ENCODE data around the gene RFFL.
"Not testable (repeated sequence)": the region's sequence is repeated elsewhere in the genome, so short reads cannot be mapped to it uniquely, and the experiment has no call there.

RFFL gene

DNA sequence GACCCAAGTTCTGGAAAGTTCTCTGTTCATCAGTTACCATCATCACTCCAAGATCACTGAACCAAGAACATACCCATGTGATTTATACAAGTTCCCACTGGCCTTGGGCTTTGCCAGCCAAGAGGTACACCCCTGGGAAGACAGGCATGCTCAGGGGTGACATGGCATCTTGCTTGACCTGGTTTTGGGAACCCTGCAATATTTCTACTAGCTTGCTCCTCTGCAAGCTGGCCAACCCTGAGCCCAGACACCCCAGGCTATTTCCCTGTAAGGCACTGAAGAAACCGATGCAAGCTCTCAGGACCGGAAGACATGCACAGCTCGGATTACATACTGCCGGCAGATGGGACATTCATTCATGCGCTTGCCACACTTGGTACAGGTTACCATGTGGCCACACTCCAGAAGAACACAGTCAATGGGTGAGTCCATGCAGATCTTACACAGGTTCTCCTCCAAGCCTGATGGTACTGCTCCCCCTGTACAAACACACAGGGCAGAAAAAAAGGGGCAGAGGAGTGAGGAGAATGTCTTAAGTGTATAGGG is 51.8 kb downstream of the RFFL start:
- Histone ChIP-seq H3K4me3 (ENCODE audit: low read length) (no peak overlapping the region), H3K4me1 (ENCODE audit: control insufficient read depth, insufficient read depth, low read length) (0 out of 2 replicates have a peak, but pooled peaks cover 1% of the 10 kb centered on the region), H3K27me3 (ENCODE audit: control insufficient read depth, insufficient read depth, low read length) (no peaks in the 10 kb centered on the region), H3K9me3 (ENCODE audit: control insufficient read depth, insufficient read depth, low read length) (no peaks in the 10 kb centered on the region), H3K36me3 (ENCODE audit: control insufficient read depth, insufficient read depth, low read length) (peaks cover 2% of the 10 kb centered on the region; the same call in 1 of the 2 replicates), H3K27ac (ENCODE audit: low read length) (no peak overlapping the region)
- DNase-seq (ENCODE audit: low read depth, low spot score), result no peak
- WGBS (ENCODE audit: insufficient coverage, insufficient read length), result no CpG with 5 or more reads among the region's 5 CpGs

GRCh38 chr17:35010093-35010492 is 53.4 kb downstream of the RFFL start:
- Histone ChIP-seq H3K9me3 (ENCODE audit: control insufficient read depth, insufficient read depth, low read length) (no peaks in the 10 kb centered on the region), H3K27ac (ENCODE audit: low read length) (no peak overlapping the region), H3K4me1 (ENCODE audit: control insufficient read depth, insufficient read depth, low read length) (0 out of 2 replicates have a peak, but pooled peaks cover 1% of the 10 kb centered on the region), H3K27me3 (ENCODE audit: control insufficient read depth, insufficient read depth, low read length) (no peaks in the 10 kb centered on the region), H3K4me3 (ENCODE audit: low read length) (no peak overlapping the region), H3K36me3 (ENCODE audit: control insufficient read depth, insufficient read depth, low read length) (0 out of 2 replicates have a peak, but pooled peaks cover 2% of the 10 kb centered on the region)
- DNase-seq (ENCODE audit: low read depth, low spot score), result no peak
- WGBS (ENCODE audit: insufficient coverage, insufficient read length), result no CpG with 5 or more reads among the region's 3 CpGs

- H3K9me3 ChIP-seq (ENCODE audit: control insufficient read depth, insufficient read depth, low read length), result no peaks in the 10 kb centered on the region
- H3K27me3 ChIP-seq (ENCODE audit: control insufficient read depth, insufficient read depth, low read length), result no peaks in the 10 kb centered on the region
- DNase-seq (ENCODE audit: low read depth, low spot score), result no peak
- H3K27ac ChIP-seq (ENCODE audit: low read length), result no peak overlapping the region
- no CpG with 5 or more reads among the region's 1 CpG for WGBS (ENCODE audit: insufficient coverage, insufficient read length)
- peaks cover 20% of the 10 kb centered on the region for H3K36me3 ChIP-seq (ENCODE audit: control insufficient read depth, insufficient read depth, low read length)
- H3K4me3 ChIP-seq (ENCODE audit: low read length), result no peak overlapping the region
- 0 out of 2 replicates have a peak, but pooled peaks cover 1% of the 10 kb centered on the region for H3K4me1 ChIP-seq (ENCODE audit: control insufficient read depth, insufficient read depth, low read length)
Measured at GRCh38 chr17:35006961-35007360, 56.5 kb downstream of the RFFL start.

- 0 out of 2 replicates have a peak, but pooled peaks cover 1% of the 10 kb centered on the region for H3K4me1 ChIP-seq (ENCODE audit: control insufficient read depth, insufficient read depth, low read length)
- WGBS (ENCODE audit: insufficient coverage, insufficient read length), result no CpG with 5 or more reads among the region's 4 CpGs
- H3K27ac ChIP-seq (ENCODE audit: low read length), result no peak overlapping the region
- no peak for DNase-seq (ENCODE audit: low read depth, low spot score)
- H3K4me3 ChIP-seq (ENCODE audit: low read length), result no peak overlapping the region
- H3K9me3 ChIP-seq (ENCODE audit: control insufficient read depth, insufficient read depth, low read length), result no peaks in the 10 kb centered on the region
- H3K27me3 ChIP-seq (ENCODE audit: control insufficient read depth, insufficient read depth, low read length), result no peaks in the 10 kb centered on the region
- peaks cover 26% of the 10 kb centered on the region for H3K36me3 ChIP-seq (ENCODE audit: control insufficient read depth, insufficient read depth, low read length)
Measured at GRCh38 chr17:35006345-35006744, 57.2 kb downstream of the RFFL start.

DNA sequence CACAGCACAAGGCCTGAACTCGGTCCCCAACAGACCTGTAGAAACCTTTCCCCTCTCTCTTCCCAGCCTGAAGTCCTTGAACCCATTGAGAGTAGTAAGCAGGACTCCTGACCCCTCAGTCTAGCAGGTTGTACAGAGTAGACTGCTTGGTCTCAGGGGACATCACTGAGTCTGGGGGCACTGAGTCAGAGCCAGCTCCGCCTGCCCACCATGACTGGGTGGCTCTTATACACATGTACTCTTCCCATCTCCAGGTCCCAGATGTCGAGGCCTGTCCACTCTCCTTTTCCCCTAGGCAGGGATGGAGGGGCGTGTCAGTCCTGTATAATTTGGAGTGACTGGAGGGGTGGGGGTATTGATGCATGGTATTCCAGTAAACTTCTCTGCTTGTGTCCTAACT is 59.7 kb downstream of the RFFL start:
- Histone ChIP-seq H3K4me1 (ENCODE audit: control insufficient read depth, insufficient read depth, low read length) (no peaks in the 10 kb centered on the region), H3K9me3 (ENCODE audit: control insufficient read depth, insufficient read depth, low read length) (no peaks in the 10 kb centered on the region), H3K27ac (ENCODE audit: low read length) (no peak overlapping the region), H3K27me3 (ENCODE audit: control insufficient read depth, insufficient read depth, low read length) (no peaks in the 10 kb centered on the region), H3K36me3 (ENCODE audit: control insufficient read depth, insufficient read depth, low read length) (peaks cover 39% of the 10 kb centered on the region), H3K4me3 (ENCODE audit: low read length) (no peak overlapping the region)
- no peak for DNase-seq (ENCODE audit: low read depth, low spot score)
- WGBS (ENCODE audit: insufficient coverage, insufficient read length), result no CpG with 5 or more reads among the region's 4 CpGs

DNA sequence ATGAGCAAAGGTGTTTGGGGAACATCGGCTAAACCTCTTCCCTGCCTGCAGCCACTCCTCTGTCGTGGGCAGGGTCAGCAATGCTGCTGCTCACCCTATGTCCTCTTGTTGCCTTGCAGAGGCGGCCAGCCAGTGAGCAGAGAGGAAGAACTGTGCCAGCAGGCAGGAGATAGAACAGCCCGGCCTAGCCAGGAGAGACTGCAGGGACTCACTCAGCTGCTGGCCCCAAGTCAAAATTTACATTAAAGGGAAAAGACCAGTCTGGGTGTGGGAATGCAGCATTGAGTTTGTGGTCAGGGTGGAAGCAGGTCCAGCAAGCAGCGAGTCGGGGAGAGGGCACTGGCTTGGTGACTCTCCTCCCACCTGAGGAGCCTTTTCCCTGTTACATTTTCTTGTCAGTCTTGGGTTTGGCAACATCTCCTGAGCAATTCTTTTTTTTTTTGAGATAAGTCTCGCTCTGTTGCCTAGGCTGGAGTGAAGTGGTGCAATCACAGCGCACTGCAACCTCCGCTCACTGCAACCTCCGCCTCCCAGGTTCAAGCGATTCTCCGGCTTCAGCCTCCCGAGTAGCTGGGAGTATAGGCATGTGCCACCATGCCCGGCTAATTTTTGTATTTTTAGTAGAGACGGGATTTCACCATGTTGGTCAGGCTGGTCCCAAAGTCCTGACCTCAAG is 60.5 kb downstream of the RFFL start:
- Histone ChIP-seq H3K27ac (ENCODE audit: low read length) (no peak overlapping the region), H3K27me3 (ENCODE audit: control insufficient read depth, insufficient read depth, low read length) (no peaks in the 10 kb centered on the region), H3K4me3 (ENCODE audit: low read length) (no peak overlapping the region), H3K9me3 (ENCODE audit: control insufficient read depth, insufficient read depth, low read length) (no peaks in the 10 kb centered on the region), H3K36me3 (ENCODE audit: control insufficient read depth, insufficient read depth, low read length) (peaks cover 44% of the 10 kb centered on the region), H3K4me1 (ENCODE audit: control insufficient read depth, insufficient read depth, low read length) (no peaks in the 10 kb centered on the region)
- WGBS (ENCODE audit: insufficient coverage, insufficient read length), result no CpG with 5 or more reads among the region's 15 CpGs
- DNase-seq (ENCODE audit: low read depth, low spot score), result no peak

DNA sequence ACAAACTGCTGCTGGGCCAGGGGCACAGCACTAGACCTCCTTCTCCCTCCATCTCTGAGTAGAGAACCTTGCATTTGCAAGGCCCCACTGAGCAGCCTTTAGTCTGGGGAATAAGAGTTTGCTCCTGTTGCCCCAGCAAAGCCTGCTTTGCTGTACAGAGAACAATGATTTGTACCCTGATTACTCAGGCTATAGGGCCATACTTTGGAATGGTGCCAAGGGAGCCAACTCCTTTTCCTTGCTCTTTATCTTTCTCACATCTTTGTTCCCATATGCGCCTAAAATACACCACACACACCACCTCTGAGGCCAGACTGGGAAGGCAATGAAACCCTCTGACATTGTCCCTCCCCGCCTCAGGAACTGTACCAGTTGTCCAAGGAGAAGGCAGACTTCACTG is 62.0 kb downstream of the RFFL start:
- peaks cover 42% of the 10 kb centered on the region for H3K36me3 ChIP-seq (ENCODE audit: control insufficient read depth, insufficient read depth, low read length)
- H3K27ac ChIP-seq (ENCODE audit: low read length), result no peak overlapping the region
- no peak overlapping the region for H3K4me3 ChIP-seq (ENCODE audit: low read length)
- no peaks in the 10 kb centered on the region for H3K4me1 ChIP-seq (ENCODE audit: control insufficient read depth, insufficient read depth, low read length)
- H3K27me3 ChIP-seq (ENCODE audit: control insufficient read depth, insufficient read depth, low read length), result no peaks in the 10 kb centered on the region
- DNase-seq (ENCODE audit: low read depth, low spot score), result no peak
- no peaks in the 10 kb centered on the region for H3K9me3 ChIP-seq (ENCODE audit: control insufficient read depth, insufficient read depth, low read length)
- no CpG with 5 or more reads among the region's 2 CpGs for WGBS (ENCODE audit: insufficient coverage, insufficient read length)

GRCh38 chr17:35000965-35001364 is 62.5 kb downstream of the RFFL start:
- not testable (repeated sequence) for H3K9me3 ChIP-seq (ENCODE audit: control insufficient read depth, insufficient read depth, low read length); H3K27me3 ChIP-seq (ENCODE audit: control insufficient read depth, insufficient read depth, low read length); H3K4me3 ChIP-seq (ENCODE audit: low read length); H3K4me1 ChIP-seq (ENCODE audit: control insufficient read depth, insufficient read depth, low read length); H3K27ac ChIP-seq (ENCODE audit: low read length); DNase-seq (ENCODE audit: low read depth, low spot score)
- WGBS (ENCODE audit: insufficient coverage, insufficient read length), result no CpG with 5 or more reads among the region's 14 CpGs
- H3K36me3 ChIP-seq (ENCODE audit: control insufficient read depth, insufficient read depth, low read length), result peaks cover 43% of the 10 kb centered on the region

DNA sequence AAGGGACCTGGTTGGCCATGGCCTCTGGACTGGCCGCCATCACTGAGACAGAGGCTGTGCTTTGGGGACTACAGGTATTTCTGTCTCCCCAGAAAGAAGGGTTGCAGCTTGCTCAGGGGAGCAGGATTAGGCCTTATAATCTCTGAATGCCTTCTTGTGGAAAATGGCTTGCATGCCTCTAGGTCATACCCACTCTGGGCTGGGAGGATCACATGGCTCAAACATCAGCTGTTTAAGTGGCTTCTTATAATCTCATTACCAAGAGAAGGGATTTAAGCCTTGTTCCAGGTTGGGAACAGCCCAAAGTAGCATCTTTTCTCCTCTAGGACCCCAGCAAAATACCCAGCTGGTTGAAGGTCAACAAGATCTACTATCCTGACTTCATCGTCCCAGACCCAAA is 64.1 kb downstream of the RFFL start:
- H3K4me3 ChIP-seq (ENCODE audit: low read length), result no peak overlapping the region
- H3K9me3 ChIP-seq (ENCODE audit: control insufficient read depth, insufficient read depth, low read length), result no peaks in the 10 kb centered on the region
- no peaks in the 10 kb centered on the region for H3K27me3 ChIP-seq (ENCODE audit: control insufficient read depth, insufficient read depth, low read length)
- no CpG with 5 or more reads among the region's 2 CpGs for WGBS (ENCODE audit: insufficient coverage, insufficient read length)
- H3K4me1 ChIP-seq (ENCODE audit: control insufficient read depth, insufficient read depth, low read length), result no peaks in the 10 kb centered on the region
- H3K36me3 ChIP-seq (ENCODE audit: control insufficient read depth, insufficient read depth, low read length), result peaks cover 52% of the 10 kb centered on the region
- DNase-seq (ENCODE audit: low read depth, low spot score), result no peak
- no peak overlapping the region for H3K27ac ChIP-seq (ENCODE audit: low read length)

- Histone ChIP-seq H3K4me3 (ENCODE audit: low read length) (no peak overlapping the region), H3K9me3 (ENCODE audit: control insufficient read depth, insufficient read depth, low read length) (no peaks in the 10 kb centered on the region), H3K36me3 (ENCODE audit: control insufficient read depth, insufficient read depth, low read length) (peaks cover 54% of the 10 kb centered on the region), H3K4me1 (ENCODE audit: control insufficient read depth, insufficient read depth, low read length) (no peaks in the 10 kb centered on the region), H3K27me3 (ENCODE audit: control insufficient read depth, insufficient read depth, low read length) (no peaks in the 10 kb centered on the region), H3K27ac (ENCODE audit: low read length) (no peak overlapping the region)
- peak; percentile 35 for DNase-seq (ENCODE audit: low read depth, low spot score)
- WGBS (ENCODE audit: insufficient coverage, insufficient read length), result no CpG with 5 or more reads among the region's 5 CpGs
Measured at GRCh38 chr17:34998205-34998604, 65.3 kb downstream of the RFFL start.

DNA sequence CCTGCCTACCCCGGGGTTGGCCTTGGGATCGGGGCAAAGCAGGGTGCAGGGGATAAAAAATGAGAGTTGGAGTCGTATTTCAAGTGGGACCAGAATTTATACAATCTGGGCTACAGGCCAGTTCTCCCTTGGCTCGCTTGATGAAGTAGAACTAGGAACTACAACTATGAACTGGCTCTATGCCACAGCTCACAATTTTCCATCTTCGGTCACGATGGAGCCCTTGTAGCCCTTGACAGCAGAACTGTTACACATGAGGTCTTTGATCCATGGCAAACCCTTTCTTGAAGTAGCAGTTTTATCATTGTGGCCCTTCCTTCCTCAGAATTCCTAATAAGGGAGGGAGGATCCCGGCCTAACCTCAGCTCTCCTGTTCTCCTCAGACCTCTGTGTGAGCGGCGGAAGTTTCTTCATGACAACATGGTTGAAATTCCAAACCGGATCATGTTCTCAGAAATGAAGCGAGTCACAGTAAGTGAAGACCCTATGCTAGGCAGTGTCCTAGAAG is 66.1 kb downstream of the RFFL start:
- Histone ChIP-seq H3K36me3 (ENCODE audit: control insufficient read depth, insufficient read depth, low read length) (peaks cover 57% of the 10 kb centered on the region), H3K27ac (ENCODE audit: low read length) (no peak overlapping the region), H3K9me3 (ENCODE audit: control insufficient read depth, insufficient read depth, low read length) (no peaks in the 10 kb centered on the region), H3K4me1 (ENCODE audit: control insufficient read depth, insufficient read depth, low read length) (no peaks in the 10 kb centered on the region), H3K27me3 (ENCODE audit: control insufficient read depth, insufficient read depth, low read length) (no peaks in the 10 kb centered on the region), H3K4me3 (ENCODE audit: low read length) (no peak overlapping the region)
- WGBS (ENCODE audit: insufficient coverage, insufficient read length), result no CpG with 5 or more reads among the region's 11 CpGs
- no peak for DNase-seq (ENCODE audit: low read depth, low spot score)

Data from iPS DF 6.9 (cell line).